Brain pericyte (primary cell): ENCODE data around the gene PCBP2.

ENCODE experiments used
- DNase-seq: peaks from one replicate; pipeline ENCODE4 v3.0.0-alpha.2; 2012; ENCODE audit warnings: low read depth, low spot score

Gene PCBP2

GRCh38 chr12:53493610-53494391 is 41.9 kb downstream of the PCBP2 start:
- DNase-seq: no peak

DNA sequence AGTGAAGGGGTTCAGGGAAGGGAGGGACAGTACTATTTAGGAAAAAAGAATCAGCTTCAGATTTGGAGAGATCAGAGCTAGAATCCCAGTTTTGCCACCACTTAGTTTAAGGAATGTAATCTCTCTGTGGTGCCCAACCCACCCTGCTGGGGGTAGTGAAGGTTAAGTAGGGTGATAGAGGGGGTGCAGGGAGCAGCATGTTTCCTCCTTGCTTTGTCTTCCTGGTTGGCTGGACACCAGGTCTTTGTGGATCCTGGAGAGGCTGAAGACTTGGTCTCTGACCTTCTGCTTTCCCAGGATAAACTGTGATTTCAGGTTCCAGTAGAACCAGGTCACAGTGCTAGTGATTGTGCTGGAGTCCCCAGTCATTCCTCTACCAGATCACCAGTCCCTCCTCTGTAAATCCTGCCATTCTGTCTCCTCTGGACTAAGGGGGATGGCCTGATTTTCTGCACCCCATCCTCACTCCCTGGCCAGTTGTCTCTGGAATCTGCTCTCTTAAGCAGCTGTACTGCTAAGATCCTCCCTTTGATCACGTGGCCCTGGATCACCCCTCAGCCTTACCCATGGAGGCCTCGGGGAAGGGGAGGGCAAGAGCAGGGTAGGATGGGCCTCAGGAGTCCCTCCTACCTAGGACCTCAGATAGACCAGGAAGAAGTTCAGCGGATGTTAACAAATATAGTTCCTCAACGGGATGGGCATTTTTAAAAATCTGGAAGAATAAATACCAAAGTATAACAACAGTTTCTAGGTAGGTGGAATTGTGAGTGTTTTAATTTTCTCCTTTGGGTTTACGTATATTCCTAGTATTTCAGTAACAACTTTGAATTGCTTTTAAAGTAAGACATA is 44.2 kb downstream of the PCBP2 start:
- no peak for DNase-seq

DNA sequence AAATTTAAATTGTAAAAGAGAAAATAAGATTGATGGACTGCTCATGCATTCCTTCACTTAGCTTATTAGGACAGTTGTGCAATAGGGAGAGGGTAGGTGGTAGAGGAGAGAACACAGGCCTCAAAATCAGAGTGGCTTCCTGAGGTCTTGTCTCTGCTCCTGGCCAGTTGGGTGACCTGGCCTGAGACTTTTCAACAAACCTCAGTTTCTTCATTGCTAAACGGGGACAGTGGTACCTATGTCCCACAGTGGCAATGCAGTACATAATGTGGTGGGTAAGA is 44.8 kb downstream of the PCBP2 start:
- DNase-seq: no peak

GRCh38 chr12:53497461-53497860 is 45.6 kb downstream of the PCBP2 start:
- DNase-seq: no peak

DNA sequence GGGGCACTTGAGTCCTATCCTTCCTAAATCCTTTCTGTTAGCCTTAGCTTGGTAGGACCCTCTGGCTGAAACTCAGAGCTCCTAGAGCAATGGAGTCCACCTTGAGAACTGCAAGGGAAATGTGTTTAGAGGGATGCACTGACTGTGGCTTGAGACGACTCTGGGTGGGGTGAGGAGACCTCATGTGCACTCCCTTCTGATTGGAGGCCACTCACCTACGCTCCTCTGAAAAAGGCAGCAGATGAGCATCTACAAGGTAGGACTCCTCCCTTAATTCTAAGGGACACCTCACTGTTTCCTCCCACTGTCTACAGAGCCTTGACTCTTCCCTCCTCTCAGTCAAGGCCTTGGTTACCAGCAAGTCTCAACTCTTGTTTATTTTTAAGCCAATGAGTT is 46.3 kb downstream of the PCBP2 start:
- DNase-seq: no peak

GRCh38 chr12:53499266-53500141 is 47.6 kb downstream of the PCBP2 start, which contains the start of gene MAP3K12:
TSS of gene MAP3K12 (minus strand) at chr12:53499458. CDS start at chr12:53487391, 12,067 bp downstream.
- DNase-seq: no peak

DNA sequence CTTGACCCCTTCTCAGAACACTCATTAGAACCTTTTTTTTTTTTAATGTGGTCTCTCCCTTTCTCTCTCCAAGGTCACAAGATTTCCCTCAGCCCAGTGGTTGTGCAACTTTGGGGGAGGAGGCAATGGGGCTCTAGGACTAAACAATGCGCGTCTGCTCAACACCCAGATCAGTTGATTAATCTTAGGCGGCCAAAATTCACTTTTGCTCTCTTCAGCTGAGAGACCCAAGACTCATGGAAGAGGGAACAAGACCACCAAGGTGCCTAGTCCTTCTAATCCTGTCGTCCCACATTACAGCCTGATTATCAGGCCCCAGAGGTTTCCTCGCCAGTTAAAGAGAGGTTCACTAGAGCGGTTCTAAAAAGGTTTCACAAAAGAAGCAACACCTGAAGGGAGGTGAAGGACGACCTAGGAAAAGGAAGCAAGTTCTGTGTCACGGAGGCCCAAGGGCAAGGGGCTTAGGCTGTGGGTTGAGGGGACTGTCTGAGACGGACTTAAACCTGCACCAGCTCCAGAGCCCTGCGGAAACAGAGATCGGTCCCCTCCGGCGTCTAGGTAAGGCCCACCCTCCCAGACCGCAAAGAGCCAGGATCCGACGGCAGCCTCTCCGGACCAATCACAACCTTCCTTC is 48.4 kb downstream of the PCBP2 start:
- DNase-seq: no peak

DNA sequence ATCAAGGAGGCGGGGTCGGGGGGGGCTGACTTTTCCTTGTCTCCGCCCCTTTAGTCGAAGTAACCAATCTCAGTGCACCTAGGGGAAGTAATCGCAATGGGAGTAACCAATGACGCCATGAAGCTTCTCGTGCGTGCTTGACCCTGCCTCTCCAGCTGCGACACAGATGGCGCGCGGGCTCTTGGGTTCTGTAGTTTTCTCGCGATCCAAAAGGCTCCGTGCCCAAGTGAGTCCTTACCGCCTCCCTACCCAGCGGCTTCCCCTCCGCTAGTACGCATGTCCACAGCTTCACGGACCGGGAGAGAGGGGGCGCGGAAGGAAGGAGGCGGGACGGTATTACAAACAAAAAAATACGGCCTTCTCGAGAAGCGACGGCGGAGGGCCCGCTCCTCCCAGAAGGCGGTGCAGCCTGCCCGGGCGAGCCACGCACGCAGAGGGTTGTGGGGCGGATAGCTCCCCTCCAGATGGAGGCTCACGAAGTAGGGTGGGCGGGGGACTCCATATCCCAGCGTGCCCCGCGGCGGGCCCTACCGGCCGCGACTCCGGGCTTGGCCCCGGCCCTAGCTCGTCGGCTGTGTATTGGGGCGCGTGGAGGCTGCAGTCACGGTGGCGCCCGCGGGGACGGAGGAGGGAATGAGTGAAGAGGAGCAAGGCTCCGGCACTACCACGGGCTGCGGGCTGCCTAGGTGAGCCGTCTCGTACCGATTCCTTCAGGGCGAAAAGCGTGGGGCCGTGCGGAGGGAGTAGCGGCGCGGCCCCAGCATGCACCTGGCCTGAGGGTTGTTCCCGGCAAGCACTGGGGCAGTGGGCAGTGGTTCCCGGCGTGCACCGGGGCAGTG is 49.1 kb downstream of the PCBP2 start, which contains the start of gene TARBP2:
Gene TARBP2 (plus strand): TSS at position 508 of the 839 bp plus-strand sequence. CDS start 126 bp downstream, at position 634.
- peak; percentile 98 for DNase-seq

DNA sequence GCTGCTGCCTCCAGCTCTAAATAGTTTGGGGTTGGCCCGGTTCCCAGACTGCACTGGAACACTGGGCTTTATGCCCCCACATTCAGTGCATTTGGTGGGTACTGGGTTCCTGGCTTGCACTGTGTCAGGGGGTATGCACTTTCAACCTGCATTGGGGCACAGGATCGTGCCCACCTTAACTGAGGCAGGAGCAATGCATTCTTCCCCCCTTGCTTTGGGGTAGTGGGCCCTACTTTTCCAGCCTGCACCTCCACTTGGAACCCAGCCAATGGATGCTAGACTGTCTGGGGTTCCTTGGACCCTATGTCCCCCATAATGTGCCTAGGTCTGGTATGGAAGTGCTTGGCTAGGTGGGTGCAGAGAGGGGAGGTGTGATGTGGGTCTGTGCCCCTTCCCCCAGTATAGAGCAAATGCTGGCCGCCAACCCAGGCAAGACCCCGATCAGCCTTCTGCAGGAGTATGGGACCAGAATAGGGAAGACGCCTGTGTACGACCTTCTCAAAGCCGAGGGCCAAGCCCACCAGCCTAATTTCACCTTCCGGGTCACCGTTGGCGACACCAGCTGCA is 49.8 kb downstream of the PCBP2 start:
- DNase-seq: no peak

DNA sequence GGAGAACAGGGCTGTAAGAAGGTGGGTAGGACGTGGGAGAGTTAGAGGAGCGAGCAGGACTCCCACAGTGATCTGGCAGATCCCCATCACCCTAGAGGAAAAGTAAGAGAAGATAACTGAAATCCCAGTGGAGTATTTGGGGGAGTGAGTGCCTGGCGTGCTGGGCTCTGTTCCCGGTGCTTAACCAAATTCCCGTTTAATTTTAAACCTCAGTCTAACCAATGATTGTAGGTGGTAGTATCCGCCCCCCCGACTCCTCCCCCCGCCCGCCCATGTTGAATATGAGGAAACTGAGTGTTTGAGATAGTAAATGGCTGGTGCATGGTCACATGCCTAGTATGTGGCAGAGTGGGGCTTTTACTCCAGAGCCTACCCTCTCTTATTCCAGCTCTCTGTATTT is 50.4 kb downstream of the PCBP2 start:
- no peak for DNase-seq

GRCh38 chr12:53502983-53503728 is 51.3 kb downstream of the PCBP2 start:
- no peak for DNase-seq

DNA sequence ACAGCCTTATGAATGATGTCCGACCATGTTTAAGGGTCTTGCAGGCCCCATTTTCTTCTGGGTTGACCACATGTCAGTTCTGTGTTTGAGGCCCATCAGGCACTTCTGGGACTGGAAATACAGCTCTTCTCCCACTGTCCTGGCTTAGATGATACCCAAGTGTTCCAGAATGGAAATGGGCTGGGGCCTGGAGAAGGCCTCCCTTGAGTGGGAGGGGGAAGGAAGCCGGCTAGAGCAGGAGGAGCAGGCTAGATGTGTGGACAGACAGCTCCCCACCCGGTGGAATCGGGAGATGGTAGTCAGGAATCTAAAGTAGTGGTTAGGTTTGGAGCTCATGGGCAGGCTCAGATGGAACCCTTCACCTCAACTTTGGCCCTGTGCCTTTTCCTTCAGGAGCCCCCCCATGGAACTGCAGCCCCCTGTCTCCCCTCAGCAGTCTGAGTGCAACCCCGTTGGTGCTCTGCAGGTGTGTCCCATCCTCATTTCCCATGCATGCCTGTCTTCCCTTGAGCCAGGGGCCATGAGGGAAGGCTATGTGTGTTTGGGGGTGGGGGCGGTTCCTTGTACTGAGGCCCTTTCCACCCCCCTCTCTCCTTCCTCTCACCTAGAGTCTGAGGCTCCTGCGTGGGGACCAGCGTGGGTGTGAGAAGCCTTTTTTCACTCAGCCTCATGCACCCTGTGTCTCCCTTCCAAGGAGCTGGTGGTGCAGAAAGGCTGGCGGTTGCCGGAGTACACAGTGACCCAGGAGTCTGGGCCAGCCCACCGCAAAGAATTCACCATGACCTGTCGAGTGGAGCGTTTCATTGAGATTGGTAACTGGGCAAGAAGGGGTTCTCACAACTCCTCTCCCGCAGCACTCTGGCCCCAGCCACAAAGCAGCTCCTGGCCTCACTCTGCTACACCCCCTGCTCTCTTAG is 52.4 kb downstream of the PCBP2 start:
- DNase-seq: no peak

DNA sequence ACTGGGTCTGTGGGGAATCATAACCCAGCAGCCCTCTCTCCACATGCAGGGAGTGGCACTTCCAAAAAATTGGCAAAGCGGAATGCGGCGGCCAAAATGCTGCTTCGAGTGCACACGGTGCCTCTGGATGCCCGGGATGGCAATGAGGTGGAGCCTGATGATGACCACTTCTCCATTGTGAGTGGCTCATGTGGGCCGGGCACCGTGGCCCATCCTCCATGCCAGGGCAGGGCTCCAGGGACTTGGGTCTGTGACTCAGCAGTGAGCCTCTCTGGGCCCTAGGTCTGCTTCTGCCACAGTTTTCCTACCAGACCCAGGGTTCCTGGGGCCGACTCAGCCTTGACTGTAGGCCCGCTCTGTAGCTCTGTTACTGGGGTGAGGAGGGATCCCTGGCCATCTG is 53.2 kb downstream of the PCBP2 start:
- DNase-seq: no peak

DNA sequence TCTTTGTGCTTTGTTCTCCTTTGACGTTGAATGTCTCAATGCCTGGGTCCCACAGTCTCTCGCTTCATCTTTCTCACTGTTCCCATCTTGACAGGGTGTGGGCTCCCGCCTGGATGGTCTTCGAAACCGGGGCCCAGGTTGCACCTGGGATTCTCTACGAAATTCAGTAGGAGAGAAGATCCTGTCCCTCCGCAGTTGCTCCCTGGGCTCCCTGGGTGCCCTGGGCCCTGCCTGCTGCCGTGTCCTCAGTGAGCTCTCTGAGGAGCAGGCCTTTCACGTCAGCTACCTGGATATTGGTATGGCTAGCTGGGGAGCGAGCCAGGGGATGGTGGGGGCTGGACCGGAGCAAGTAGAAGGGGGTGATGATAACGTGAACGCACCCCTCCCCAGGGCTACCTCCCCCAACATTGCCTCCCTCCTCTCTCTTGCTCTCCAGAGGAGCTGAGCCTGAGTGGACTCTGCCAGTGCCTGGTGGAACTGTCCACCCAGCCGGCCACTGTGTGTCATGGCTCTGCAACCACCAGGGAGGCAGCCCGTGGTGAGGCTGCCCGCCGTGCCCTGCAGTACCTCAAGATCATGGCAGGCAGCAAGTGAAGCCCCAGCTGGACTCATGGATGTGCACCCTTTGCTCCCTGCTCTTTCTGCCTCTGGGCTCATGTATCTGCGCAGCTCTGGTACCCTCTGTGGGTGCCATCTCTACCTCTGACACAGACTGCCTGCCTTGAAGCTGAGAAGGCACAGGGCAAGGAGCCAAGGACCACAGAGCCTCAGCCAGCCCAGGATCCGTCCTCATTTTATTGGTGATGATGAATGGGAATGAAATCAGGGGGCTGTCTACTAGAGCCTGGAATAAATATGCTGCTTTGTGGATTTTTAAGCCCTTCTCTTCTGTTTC is 53.9 kb downstream of the PCBP2 start:
- no peak for DNase-seq

- no peak for DNase-seq
Observed at GRCh38 chr12:53506450-53506785, 54.5 kb downstream of the PCBP2 start.

- DNase-seq: no peak
Observed at GRCh38 chr12:53506881-53507602, 55.1 kb downstream of the PCBP2 start, which contains the start of gene NPFF. TSS of gene NPFF (minus strand) at chr12:53507484. CDS start at chr12:53507474, 10 bp downstream.

GRCh38 chr12:53507603-53507885 is 55.6 kb downstream of the PCBP2 start:
- no peak for DNase-seq
